H9 (cell line): Measurements from ENCODE around the gene ZNF606. TPM values are rescaled to one million over a fixed set of nuclear protein-coding genes. Genes with fewer than 3 reads are reported as not detected.

Experiments used
- DNase-seq: peaks from one replicate; pipeline ENCODE4 v3.0.0-alpha.2; 2017
- H2AFZ ChIP-seq: one replicate; pipeline ENCODE4 v1.6.1; 2013; ENCODE audit warnings: mild to moderate bottlenecking, low read length, control low read depth, moderate library complexity
- H2AK5ac ChIP-seq: 2 replicates; pipeline ENCODE4 v1.6.1; 2013; ENCODE audit warnings: low read length, control low read depth, mixed read lengths; ENCODE audit not compliant: insufficient read length
- H2BK120ac ChIP-seq: one replicate; pipeline ENCODE4 v1.6.1; 2013; ENCODE audit warnings: low read depth, mild to moderate bottlenecking, low read length, control low read depth, inconsistent platforms; ENCODE audit not compliant: poor library complexity, severe bottlenecking
- H2BK12ac ChIP-seq: 2 replicates; pipeline ENCODE4 v1.6.1; 2013; ENCODE audit warnings: low read length, control low read depth, mixed read lengths, low read depth; ENCODE audit not compliant: insufficient read length
- H2BK15ac ChIP-seq: 2 replicates; pipeline ENCODE4 v1.6.1; 2013; ENCODE audit warnings: low read depth, low read length, control low read depth
- H2BK20ac ChIP-seq: one replicate; pipeline ENCODE4 v1.6.1; 2013; ENCODE audit warnings: low read depth, mild to moderate bottlenecking, low read length, control low read depth, inconsistent platforms; ENCODE audit not compliant: poor library complexity, severe bottlenecking
- H2BK5ac ChIP-seq: 2 replicates; pipeline ENCODE4 v1.6.1; 2013; ENCODE audit warnings: low read length, control low read depth, mixed read lengths; ENCODE audit not compliant: insufficient read length
- H3K14ac ChIP-seq: 2 replicates; pipeline ENCODE4 v1.6.1; 2013; ENCODE audit warnings: low read length, control low read depth; ENCODE audit not compliant: insufficient read depth
- H3K18ac ChIP-seq: 2 replicates; pipeline ENCODE4 v1.6.1; 2013; ENCODE audit warnings: low read depth, mild to moderate bottlenecking, mixed read lengths, low read length, control low read depth; ENCODE audit not compliant: insufficient read length
- H3K23ac ChIP-seq: 2 replicates; pipeline ENCODE4 v1.6.1; 2013; ENCODE audit warnings: low read length, control low read depth, mixed read lengths, low read depth; ENCODE audit not compliant: insufficient read length
- H3K23me2 ChIP-seq: 2 replicates; pipeline ENCODE4 v1.6.1; 2013; ENCODE audit warnings: low read depth, mild to moderate bottlenecking, mixed read lengths, low read length, control low read depth; ENCODE audit not compliant: insufficient read length, poor library complexity, severe bottlenecking
- H3K27ac ChIP-seq: 2 replicates; pipeline ENCODE4 v1.5.1; 2013; ENCODE audit warnings: low read length, control low read depth, mixed read lengths, low read depth; ENCODE audit not compliant: insufficient read length
- H3K27me3 ChIP-seq: 2 replicates; pipeline ENCODE4 v1.6.1; 2013; ENCODE audit warnings: low read length, control low read depth, inconsistent platforms; ENCODE audit not compliant: insufficient read depth
- H3K4ac ChIP-seq: 2 replicates; pipeline ENCODE4 v1.6.1; 2013; ENCODE audit warnings: low read depth, mild to moderate bottlenecking, control low read depth, inconsistent platforms, low read length, moderate library complexity
- H3K4me1 ChIP-seq: 2 replicates; pipeline ENCODE4 v1.6.1; 2013; ENCODE audit warnings: low read length, control low read depth, inconsistent platforms; ENCODE audit not compliant: insufficient read depth
- H3K4me2 ChIP-seq: 2 replicates; pipeline ENCODE4 v1.6.1; 2013; ENCODE audit warnings: low read length, control low read depth, mixed read lengths; ENCODE audit not compliant: insufficient read length, insufficient read depth
- H3K56ac ChIP-seq: 2 replicates; pipeline ENCODE4 v1.6.1; 2013; ENCODE audit warnings: low read depth, mild to moderate bottlenecking, mixed read lengths, low read length, control low read depth; ENCODE audit not compliant: insufficient read length
- H3K79me1 ChIP-seq: 2 replicates; pipeline ENCODE4 v1.6.1; 2013; ENCODE audit warnings: low read depth, mild to moderate bottlenecking, moderate library complexity, low read length, control low read depth, inconsistent platforms; ENCODE audit not compliant: insufficient read depth, poor library complexity, severe bottlenecking
- H3K79me2 ChIP-seq: 2 replicates; pipeline ENCODE4 v1.6.1; 2013; ENCODE audit warnings: low read length, control low read depth, inconsistent platforms; ENCODE audit not compliant: insufficient read depth
- H3K9ac ChIP-seq: 2 replicates; pipeline ENCODE4 v1.6.1; 2013; ENCODE audit warnings: low read length, control low read depth, mixed read lengths; ENCODE audit not compliant: insufficient read length; ENCODE audit errors: extremely low read depth
- H3K9me3 ChIP-seq: one replicate; pipeline ENCODE4 v1.6.1; 2013; ENCODE audit warnings: low read depth, low read length, inconsistent platforms; ENCODE audit not compliant: control insufficient read depth
- H3T11ph ChIP-seq: one replicate; pipeline ENCODE4 v1.6.1; 2013; ENCODE audit warnings: mild to moderate bottlenecking, low read length, control low read depth, inconsistent platforms
- H4K20me1 ChIP-seq: one replicate; pipeline ENCODE4 v1.6.1; 2013; ENCODE audit not compliant: control insufficient read depth, insufficient read length, insufficient read depth
- H4K5ac ChIP-seq: 2 replicates; pipeline ENCODE4 v1.6.1; 2013; ENCODE audit warnings: low read depth, mild to moderate bottlenecking, mixed read lengths, low read length, control low read depth; ENCODE audit not compliant: insufficient read length
- H4K8ac ChIP-seq: replicated peaks from 2 replicates; pipeline ENCODE4 v1.6.1; 2013; ENCODE audit warnings: low read length, control low read depth, mixed read lengths, low read depth; ENCODE audit not compliant: insufficient read length
- H4K91ac ChIP-seq: 2 replicates; pipeline ENCODE4 v1.6.1; 2013; ENCODE audit warnings: low read depth, mild to moderate bottlenecking, moderate library complexity, mixed read lengths, low read length, control low read depth; ENCODE audit not compliant: insufficient read length
- H3K27ac Mint-ChIP-seq, 3 experiments: 2 replicates in 2 of 3; 3 replicates in 1 of 3; pipeline ENCODE4 v1.8.0; 2020 to 2021; ENCODE audit warnings: mixed read lengths in 3 of 3, mild to moderate bottlenecking in 1 of 3, moderate library complexity in 1 of 3
- H3K27me3 Mint-ChIP-seq: 2 replicates; pipeline ENCODE4 v1.8.0; 2021; ENCODE audit warnings: low read depth, mild to moderate bottlenecking, moderate library complexity, mixed read lengths
- H3K36me3 Mint-ChIP-seq, 3 experiments: 2 replicates in 2 of 3; 3 replicates in 1 of 3; pipeline ENCODE4 v1.8.0; 2020 to 2021; ENCODE audit warnings: low read depth in 3 of 3, mixed read lengths in 3 of 3; ENCODE audit not compliant: insufficient read depth in 1 of 3
- H3K4me1 Mint-ChIP-seq, 2 experiments: 2 replicates each; pipeline ENCODE4 v1.8.0; 2020; ENCODE audit warnings: mixed read lengths in 2 of 2
- H3K4me3 Mint-ChIP-seq, 2 experiments: 2 replicates in 1 of 2; 3 replicates in 1 of 2; pipeline ENCODE4 v1.8.0; 2020 to 2021; ENCODE audit warnings: mild to moderate bottlenecking in 2 of 2, mixed read lengths in 2 of 2, moderate library complexity in 1 of 2
- H3K9me3 Mint-ChIP-seq, 2 experiments: 2 replicates in 1 of 2; 3 replicates in 1 of 2; pipeline ENCODE4 v1.8.0; 2020; ENCODE audit warnings: mild to moderate bottlenecking in 2 of 2, mixed read lengths in 2 of 2, moderate library complexity in 1 of 2
- CTCF ChIP-seq: fragments of 200-600 bp; sonication (generic); conservative IDR thresholded peaks from 3 replicates; pipeline ENCODE4 v1.8.0; 2021; ENCODE audit warnings: antibody characterized with exemption, mild to moderate bottlenecking
- WGBS: extraction: QIAGEN DNeasy Blood & Tissue Kit; methylation state at CpG from one replicate; pipeline ENCODE4 v1.1.7; 2013; ENCODE audit warnings: missing lambda C conversion rate, low lambda C conversion rate, mixed read lengths; ENCODE audit not compliant: insufficient read length; ENCODE audit errors: extremely low coverage; 5-methylcytosine and 5-hydroxymethylcytosine counted together
- total RNA-seq: library from RNA; stranded (reverse); gene quantifications from 2 replicates; pipeline ENCODE4 v1.2.1, GENCODE V29; 2021

The ZNF606 gene
- total RNA-seq, 1 experiment from 2014 or later, result 13.4 TPM

- H3K27ac Mint-ChIP-seq, result peak within 1 kb of the TSS in 1 of 3 experiments; percentile 69; a peak in 3 of 7 replicates
- no CpG with 5 or more reads among the region's 101 CpGs for WGBS
- H3K4me2 ChIP-seq, result peak within 1 kb of the TSS; percentile 9
- H2AFZ ChIP-seq, result no peak within 1 kb of the TSS
- no peaks in the 10 kb centered on the region for H3K27me3 ChIP-seq
- no peak within 1 kb of the TSS for H3K27ac ChIP-seq
- no peak within 1 kb of the TSS for H4K8ac ChIP-seq
- H3K18ac ChIP-seq, result peak within 1 kb of the TSS; percentile 85
- H3K14ac ChIP-seq, result no peak within 1 kb of the TSS
- no peak within 1 kb of the TSS for H2BK5ac ChIP-seq
- H2AK5ac ChIP-seq, result no peak within 1 kb of the TSS
- no peaks in the 10 kb centered on the region for H3K23me2 ChIP-seq
- no peak for TF ChIP-seq CTCF
- H2BK12ac ChIP-seq, result no peak within 1 kb of the TSS
- H3K4ac ChIP-seq, result no peak within 1 kb of the TSS
- H3K36me3 Mint-ChIP-seq, result peaks cover 6 to 15% (median 10%) of the 10 kb centered on the region in 3 experiments; a peak in 6 of 7 replicates
- no peak within 1 kb of the TSS for H3T11ph ChIP-seq
- H2BK20ac ChIP-seq, result no peak within 1 kb of the TSS
- no peaks in the 10 kb centered on the region for H3K79me1 ChIP-seq
- H4K5ac ChIP-seq, result no peak within 1 kb of the TSS
- DNase-seq, result peak; percentile 95
- peaks cover 34 to 66% of the 10 kb centered on the region in 2 experiments for H3K9me3 Mint-ChIP-seq
- no peak within 1 kb of the TSS; the same call in 1 of the 2 replicates for H2BK15ac ChIP-seq
- H3K27me3 Mint-ChIP-seq, result peaks cover 23% of the 10 kb centered on the region
- no peak within 1 kb of the TSS for H3K23ac ChIP-seq
- peak within 1 kb of the TSS; percentile 69 to 78 for H3K4me3 Mint-ChIP-seq
- H4K91ac ChIP-seq, result no peak within 1 kb of the TSS
- no peaks in the 10 kb centered on the region for H3K4me1 ChIP-seq
- H4K20me1 ChIP-seq, result no peaks in the 10 kb centered on the region
- H3K79me2 ChIP-seq, result no peaks in the 10 kb centered on the region
- no peaks in the 10 kb centered on the region for H3K9me3 ChIP-seq
- peak within 1 kb of the TSS; percentile 9 for H3K9ac ChIP-seq
- peaks cover 8 to 18% of the 10 kb centered on the region in 2 experiments for H3K4me1 Mint-ChIP-seq
- H3K56ac ChIP-seq, result no peak within 1 kb of the TSS
- no peak within 1 kb of the TSS for H2BK120ac ChIP-seq
Measured at GRCh38 chr19:58033741-58034476, 31.3 kb upstream of the ZNF606 start, which contains the start of gene ZSCAN1. Gene ZSCAN1, plus strand, starts transcription at chr19:58034025. Its CDS starts 3,812 bp downstream, at chr19:58037837.
